B cell (primary cell): ENCODE results near the gene INTS7. TPM values are rescaled to one million over a fixed set of nuclear protein-coding genes. Genes with fewer than 3 reads are reported as not detected.

Source experiments
- ATAC-seq: fragments of 200-7000 bp; cut with Tn5 transposase; one replicate; pipeline ENCODE4 v1.10.0; 2021; ENCODE audit warnings: low read depth, mild to moderate bottlenecking, moderate number of reproducible peaks, moderate library complexity
- CTCF ChIA-PET: fragments of 350-600 bp; sonication (Branson Sonifier 250); formaldehyde crosslinking; loops from one replicate; lab custom pipeline; 2021; ENCODE audit warnings: antibody characterized with exemption, inconsistent platforms; lab: Charles Lee
- POLR2A ChIA-PET: fragments of 350-600 bp; sonication (Branson Sonifier 250); formaldehyde crosslinking; loops from one replicate; lab custom pipeline; 2021; ENCODE audit warnings: antibody characterized with exemption; lab: Charles Lee
- DNase-seq: peaks from one replicate; pipeline ENCODE4 v3.0.0; 2013
- H2AFZ ChIP-seq: 2 replicates; pipeline ENCODE4 v1.6.1; 2012; ENCODE audit warnings: mild to moderate bottlenecking, low read depth, low read length; ENCODE audit not compliant: insufficient read depth, poor library complexity, severe bottlenecking
- H3K27ac ChIP-seq, 2 donors: 1 replicate in 1 of 2; 2 replicates in 1 of 2; pipeline ENCODE4 v1.5.1; 2012 to 2013; ENCODE audit warnings: low read length in 2 of 2, mild to moderate bottlenecking in 2 of 2, moderate library complexity in 1 of 2
- H3K27me3 ChIP-seq, 4 experiments: fragments of 200-600 bp in 1 of 4; sonication (generic) in 1 of 4; replicated peaks in 1 of 4; 1 replicate in 2 of 4; 2 replicates in 2 of 4; pipeline versions ENCODE4 v1.6.1 to v1.7.0; 2013 to 2016; ENCODE audit warnings: low read length in 3 of 4, mild to moderate bottlenecking in 2 of 4, mixed read lengths in 1 of 4, moderate library complexity in 1 of 4; ENCODE audit not compliant: insufficient read depth in 4 of 4, control insufficient read depth in 3 of 4; ENCODE audit errors: control extremely low read depth in 1 of 4
- H3K36me3 ChIP-seq, 2 experiments: replicated peaks in 1 of 2; 1 replicate in 1 of 2; 2 replicates in 1 of 2; pipeline versions ENCODE4 v1.6.1 to v1.7.1; 2013; ENCODE audit warnings: low read length in 1 of 2; ENCODE audit not compliant: insufficient read depth in 2 of 2, control insufficient read depth in 1 of 2; ENCODE audit errors: control extremely low read depth in 1 of 2, extremely low read depth in 1 of 2
- H3K4me1 ChIP-seq, 2 donors: fragments of 200-600 bp in 1 of 2; sonication (generic) in 1 of 2; 1 replicate in 1 of 2; 2 replicates in 1 of 2; pipeline versions ENCODE4 v1.5.1 to v1.6.1; 2013 to 2017; ENCODE audit warnings: low read length in 2 of 2; ENCODE audit not compliant: control insufficient read depth in 2 of 2, insufficient read depth in 2 of 2
- H3K4me2 ChIP-seq: replicated peaks from 2 replicates; pipeline ENCODE3; 2012; ENCODE audit warnings: mild to moderate bottlenecking, low read depth, low read length; ENCODE audit not compliant: poor library complexity, severe bottlenecking
- H3K4me3 ChIP-seq, 5 experiments: fragments of 200-600 bp in 1 of 5; sonication (generic) in 1 of 5; 1 replicate in 3 of 5; 2 replicates in 2 of 5; pipeline versions ENCODE4 v1.5.1 to v1.7.0; 2011 to 2016; ENCODE audit warnings: low read length in 4 of 5, mild to moderate bottlenecking in 4 of 5, low read depth in 2 of 5, control low read depth in 1 of 5, moderate library complexity in 1 of 5; ENCODE audit not compliant: insufficient read depth in 1 of 5; ENCODE audit errors: control extremely low read depth in 1 of 5, extremely low read depth in 1 of 5
- H3K79me2 ChIP-seq: fragments of 200-600 bp; sonication (generic); one replicate; pipeline ENCODE4 v1.6.0; 2016; ENCODE audit warnings: low read length; ENCODE audit not compliant: control insufficient read depth, insufficient read depth
- H3K9ac ChIP-seq: fragments of 200-600 bp; sonication (generic); 2 replicates; pipeline ENCODE4 v1.6.1; 2017; ENCODE audit warnings: mild to moderate bottlenecking, low read length, moderate library complexity
- H3K9me3 ChIP-seq, 3 donors: one replicate each; pipeline versions ENCODE4 v1.6.1 to v1.7.1; 2013; ENCODE audit warnings: low read length in 2 of 3; ENCODE audit not compliant: control insufficient read depth in 2 of 3, insufficient read depth in 1 of 3; ENCODE audit errors: control extremely low read depth in 1 of 3
- H4K20me1 ChIP-seq: 2 replicates; pipeline ENCODE4 v1.6.0; 2012; ENCODE audit warnings: mild to moderate bottlenecking, low read length; ENCODE audit not compliant: insufficient read depth, control insufficient read depth, poor library complexity, severe bottlenecking
- H3K27ac Mint-ChIP-seq: one replicate; pipeline ENCODE4 v1.8.0; 2021; ENCODE audit warnings: mixed read lengths
- H3K27me3 Mint-ChIP-seq: one replicate; pipeline ENCODE4 v1.8.0; 2021; ENCODE audit warnings: mixed read lengths
- H3K4me1 Mint-ChIP-seq: one replicate; pipeline ENCODE4 v1.8.0; 2021; ENCODE audit warnings: mixed read lengths
- H3K4me3 Mint-ChIP-seq: one replicate; pipeline ENCODE4 v1.8.0; 2021; ENCODE audit warnings: mixed read lengths
- H3K9me3 Mint-ChIP-seq: one replicate; pipeline ENCODE4 v1.8.0; 2022; ENCODE audit warnings: mixed read lengths; ENCODE audit not compliant: insufficient read depth
- CTCF ChIP-seq: fragments of 200-600 bp; IDR thresholded peaks from one replicate; pipeline ENCODE4 v1.8.0; 2022; ENCODE audit warnings: antibody characterized with exemption, mild to moderate bottlenecking
- EZH2 ChIP-seq: IDR thresholded peaks from 2 replicates; pipeline ENCODE4 v1.6.1; 2012; ENCODE audit warnings: borderline replicate concordance, low read depth, mild to moderate bottlenecking, moderate library complexity, low read length; ENCODE audit not compliant: insufficient read depth, poor library complexity, severe bottlenecking
- WGBS: methylation state at CpG from one replicate; pipeline ENCODE4 v1.1.5; 2013; ENCODE audit warnings: missing lambda C conversion rate; ENCODE audit not compliant: insufficient coverage; 5-methylcytosine and 5-hydroxymethylcytosine counted together
- intact Hi-C: fragments of 100-400 bp; cut with micrococcal nuclease; formaldehyde crosslinking; loops from one replicate; pipeline ENCODE4 v1.10.0; 2022
- polyA plus RNA-seq: library from polyadenylated mRNA; depleted of rRNA; stranded (reverse); fragments of >200 nt; gene quantifications from 2 replicates; pipeline ENCODE4 v1.2.3, GENCODE V29; 2012
- total RNA-seq, 2 donors: library from RNA; stranded (reverse); fragments of 120-200 nt in 1 of 2; gene quantifications; 1 replicate in 1 of 2; 2 replicates in 1 of 2; pipeline versions ENCODE4 v1.2.3 to v1.2.4, GENCODE V29; 2013 to 2022

INTS7 gene
- total and polyA plus RNA-seq, 2 donors (not counting 1 experiment from before 2014, with no cell fraction given): 8.3 to 19.2 TPM

- Histone ChIP-seq H3K27me3 (no peaks in the 10 kb centered on the region), H4K20me1 (no peaks in the 10 kb centered on the region), H3K4me2 (no peak overlapping the region), H3K9me3 (no peaks in the 10 kb centered on the region), H3K4me3 (no peak overlapping the region), H3K9ac (no peak overlapping the region), H3K27ac (no peak overlapping the region), H2AFZ (no peak overlapping the region), H3K79me2 (peaks cover 11% of the 10 kb centered on the region), H3K36me3 (no peaks in the 10 kb centered on the region), H3K4me1 (peaks cover 0 to 3% of the 10 kb centered on the region in 2 donors)
- H3K27ac Mint-ChIP-seq: no peak overlapping the region
- ATAC-seq: no peak
- TF ChIP-seq CTCF: no peak
- TF ChIP-seq EZH2: no peak
- intact Hi-C loops: no loop called here
- ChIA-PET POLR2A (no interaction called here), CTCF (interaction anchor here (0.8 to 1.3 kb wide), 2 partner anchors 18 to 411 kb away, joined by 3 to 4 read pairs; no protein-coding TSS in a partner anchor)
- no CpG with 5 or more reads among the region's 1 CpG for WGBS
- H3K27me3 Mint-ChIP-seq: no peaks in the 10 kb centered on the region
- no peaks in the 10 kb centered on the region for H3K9me3 Mint-ChIP-seq
- H3K4me3 Mint-ChIP-seq: no peak overlapping the region
- H3K4me1 Mint-ChIP-seq: peaks cover 6% of the 10 kb centered on the region
- no peak for DNase-seq
Observed at GRCh38 chr1:212044851-212045250, 9.5 kb upstream of the INTS7 start.

GRCh38 chr1:212042436-212042835 is 7.1 kb upstream of the INTS7 start:
- Histone ChIP-seq H3K79me2 (peaks cover 11% of the 10 kb centered on the region), H2AFZ (no peak overlapping the region), H3K4me1 (peaks cover 0 to 3% of the 10 kb centered on the region in 2 donors), H3K9me3 (no peaks in the 10 kb centered on the region), H3K9ac (no peak overlapping the region), H4K20me1 (no peaks in the 10 kb centered on the region), H3K36me3 (no peaks in the 10 kb centered on the region), H3K4me3 (no peak overlapping the region), H3K4me2 (no peak overlapping the region), H3K27me3 (no peaks in the 10 kb centered on the region), H3K27ac (no peak overlapping the region)
- no peak overlapping the region for H3K27ac Mint-ChIP-seq
- peaks cover 6% of the 10 kb centered on the region for H3K4me1 Mint-ChIP-seq
- no peak overlapping the region for H3K4me3 Mint-ChIP-seq
- ATAC-seq (no peak), DNase-seq (no peak)
- intact Hi-C loops: no loop called here
- no peaks in the 10 kb centered on the region for H3K27me3 Mint-ChIP-seq
- ChIA-PET CTCF (interaction anchor here (1.4 kb wide), 1 partner anchor 28 kb away, joined by 3 read pairs; no protein-coding TSS in a partner anchor), POLR2A (no interaction called here)
- no peak for TF ChIP-seq EZH2
- TF ChIP-seq CTCF: no peak
- H3K9me3 Mint-ChIP-seq: no peaks in the 10 kb centered on the region
